ENCODE results near the gene PLET1. TPM values are rescaled to one million over a fixed set of nuclear protein-coding genes. Genes with fewer than 3 reads are reported as not detected.

The PLET1 gene
- total and polyA plus RNA-seq, 4 donors: not detected

DNA sequence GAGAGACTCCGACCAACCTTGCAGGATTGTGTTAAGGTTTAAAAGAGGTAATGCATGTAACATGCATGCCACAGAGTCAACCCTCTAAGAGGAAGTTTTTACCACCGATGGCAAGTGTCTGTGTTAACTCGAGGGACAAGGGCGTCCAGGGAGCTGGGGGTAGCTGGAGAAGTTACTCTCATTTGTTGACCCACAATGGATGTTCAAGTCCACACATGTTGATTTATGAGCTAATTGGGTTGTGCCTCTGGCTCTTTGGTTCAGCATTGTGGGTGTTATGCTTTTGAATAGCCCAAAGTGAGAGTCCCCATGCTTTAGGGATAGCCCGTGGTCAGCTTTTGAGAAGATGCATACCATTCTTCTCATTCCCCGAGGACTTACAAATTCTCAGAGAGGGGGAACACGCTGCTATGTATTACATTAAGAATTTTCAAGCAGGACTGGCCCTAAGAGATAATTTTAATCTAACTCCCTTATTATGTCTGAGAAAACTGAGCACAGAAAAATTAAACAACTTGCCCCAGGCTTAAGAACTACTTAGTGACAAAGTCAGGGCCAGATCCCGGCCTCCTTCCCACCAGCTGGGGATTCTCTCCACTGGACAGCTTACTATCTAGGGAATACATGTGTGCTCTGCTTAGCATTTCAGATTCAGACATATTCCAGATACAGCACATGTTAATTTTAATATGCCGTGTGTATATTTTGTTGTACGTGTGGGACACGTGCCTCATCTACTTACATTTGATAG is 5.2 kb upstream of the PLET1 start:
- Histone ChIP-seq H3K4me1 (ENCODE audit: control insufficient read depth in 4 of 4, insufficient read depth in 4 of 4, low read length in 3 of 4) (peaks cover 0 to 14% (median 7%) of the 10 kb centered on the region in 4 donors), H3K4me3 (ENCODE audit: low read depth in 1 of 3, low read length in 3 of 3) (no peak overlapping the region), H3K36me3 (ENCODE audit: control insufficient read depth in 4 of 4, insufficient read depth in 3 of 4, low read depth in 1 of 4, low read length in 3 of 4) (peaks cover 0 to under 1% (median 0%) of the 10 kb centered on the region in 4 donors), H3K9ac (ENCODE audit: low read depth in 1 of 2, low read length in 2 of 2) (no peak overlapping the region), H3K9me3 (ENCODE audit: control insufficient read depth in 4 of 4, low read length in 3 of 4) (no peaks in the 10 kb centered on the region), H3K27ac (ENCODE audit: low read depth in 1 of 2, low read length in 2 of 2) (no peak overlapping the region), H3K27me3 (ENCODE audit: control insufficient read depth in 4 of 4, insufficient read depth in 4 of 4, low read length in 3 of 4) (no peaks in the 10 kb centered on the region)
- TF ChIP-seq SP1 (IDR thresholded peaks at IDR 0.05) (no peak), RAD21 (IDR thresholded peaks at IDR 0.05) (no peak), ZBTB33 (IDR thresholded peaks at IDR 0.05) (no peak), GABPA (IDR thresholded peaks at IDR 0.05 in 1 of 2, conservative IDR thresholded peaks at IDR 0.05 in 1 of 2) (no peak), HNF4G (IDR thresholded peaks at IDR 0.05) (no peak), YY1 (IDR thresholded peaks at IDR 0.05) (no peak)
- TF ChIP-seq, protein P1, sequence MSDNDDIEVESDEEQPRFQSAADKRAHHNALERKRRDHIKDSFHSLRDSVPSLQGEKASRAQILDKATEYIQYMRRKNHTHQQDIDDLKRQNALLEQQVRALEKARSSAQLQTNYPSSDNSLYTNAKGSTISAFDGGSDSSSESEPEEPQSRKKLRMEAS (IDR thresholded peaks at IDR 0.05): no peak
- TF ChIP-seq, protein P2, sequence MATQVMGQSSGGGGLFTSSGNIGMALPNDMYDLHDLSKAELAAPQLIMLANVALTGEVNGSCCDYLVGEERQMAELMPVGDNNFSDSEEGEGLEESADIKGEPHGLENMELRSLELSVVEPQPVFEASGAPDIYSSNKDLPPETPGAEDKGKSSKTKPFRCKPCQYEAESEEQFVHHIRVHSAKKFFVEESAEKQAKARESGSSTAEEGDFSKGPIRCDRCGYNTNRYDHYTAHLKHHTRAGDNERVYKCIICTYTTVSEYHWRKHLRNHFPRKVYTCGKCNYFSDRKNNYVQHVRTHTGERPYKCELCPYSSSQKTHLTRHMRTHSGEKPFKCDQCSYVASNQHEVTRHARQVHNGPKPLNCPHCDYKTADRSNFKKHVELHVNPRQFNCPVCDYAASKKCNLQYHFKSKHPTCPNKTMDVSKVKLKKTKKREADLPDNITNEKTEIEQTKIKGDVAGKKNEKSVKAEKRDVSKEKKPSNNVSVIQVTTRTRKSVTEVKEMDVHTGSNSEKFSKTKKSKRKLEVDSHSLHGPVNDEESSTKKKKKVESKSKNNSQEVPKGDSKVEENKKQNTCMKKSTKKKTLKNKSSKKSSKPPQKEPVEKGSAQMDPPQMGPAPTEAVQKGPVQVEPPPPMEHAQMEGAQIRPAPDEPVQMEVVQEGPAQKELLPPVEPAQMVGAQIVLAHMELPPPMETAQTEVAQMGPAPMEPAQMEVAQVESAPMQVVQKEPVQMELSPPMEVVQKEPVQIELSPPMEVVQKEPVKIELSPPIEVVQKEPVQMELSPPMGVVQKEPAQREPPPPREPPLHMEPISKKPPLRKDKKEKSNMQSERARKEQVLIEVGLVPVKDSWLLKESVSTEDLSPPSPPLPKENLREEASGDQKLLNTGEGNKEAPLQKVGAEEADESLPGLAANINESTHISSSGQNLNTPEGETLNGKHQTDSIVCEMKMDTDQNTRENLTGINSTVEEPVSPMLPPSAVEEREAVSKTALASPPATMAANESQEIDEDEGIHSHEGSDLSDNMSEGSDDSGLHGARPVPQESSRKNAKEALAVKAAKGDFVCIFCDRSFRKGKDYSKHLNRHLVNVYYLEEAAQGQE (IDR thresholded peaks at IDR 0.05): no peak
- DNase-seq (ENCODE audit: low spot score): no peak
- 78% methylated on average over 11 of the region's 11 CpGs for WGBS

DNA sequence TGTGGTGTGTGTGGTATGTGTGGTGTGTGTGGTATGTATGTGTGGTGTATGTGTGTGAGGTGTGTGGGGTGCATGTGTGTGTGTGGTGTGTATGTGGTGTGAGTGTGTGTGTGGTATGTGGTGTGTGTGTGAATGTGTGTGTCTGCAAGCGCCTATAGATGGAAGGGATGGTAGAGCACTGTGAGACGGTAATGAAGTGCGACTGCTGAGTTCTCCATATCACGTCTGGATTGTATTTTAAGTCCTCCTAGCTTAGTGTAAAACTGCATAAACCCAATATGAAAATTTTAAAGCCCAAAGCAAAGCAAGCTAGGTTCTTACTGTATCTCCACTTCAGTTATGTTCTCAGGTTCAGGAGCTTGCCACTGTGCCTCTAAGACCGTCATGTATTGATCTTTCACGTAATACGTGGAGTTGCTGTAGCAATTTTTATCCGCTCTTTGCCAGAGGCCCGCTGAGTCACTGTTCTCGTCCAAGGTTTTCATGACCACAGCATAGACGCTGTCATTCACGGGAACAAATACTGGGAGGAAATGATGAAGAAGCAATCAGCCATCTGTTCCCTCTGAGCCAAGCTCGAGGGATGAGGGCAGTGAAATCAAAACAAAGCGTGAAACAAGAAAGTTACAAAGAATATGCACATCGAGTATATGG is 5.5 kb downstream of the PLET1 start:
- 71% methylated on average over 15 of the region's 15 CpGs for WGBS
- Histone ChIP-seq H3K27me3 (ENCODE audit: control insufficient read depth in 4 of 4, insufficient read depth in 4 of 4, low read length in 3 of 4) (no peaks in the 10 kb centered on the region), H3K4me1 (ENCODE audit: control insufficient read depth in 4 of 4, insufficient read depth in 4 of 4, low read length in 3 of 4) (no peaks in the 10 kb centered on the region), H3K4me3 (ENCODE audit: low read depth in 1 of 3, low read length in 3 of 3) (no peak overlapping the region), H3K36me3 (ENCODE audit: control insufficient read depth in 4 of 4, insufficient read depth in 3 of 4, low read depth in 1 of 4, low read length in 3 of 4) (no peaks in the 10 kb centered on the region), H3K9ac (ENCODE audit: low read depth in 1 of 2, low read length in 2 of 2) (no peak overlapping the region), H3K27ac (ENCODE audit: low read depth in 1 of 2, low read length in 2 of 2) (no peak overlapping the region), H3K9me3 (ENCODE audit: control insufficient read depth in 4 of 4, low read length in 3 of 4) (no peaks in the 10 kb centered on the region)
- DNase-seq (ENCODE audit: low spot score): no peak
- no peak for TF ChIP-seq ZBTB33 (IDR thresholded peaks at IDR 0.05)
- TF ChIP-seq YY1 (IDR thresholded peaks at IDR 0.05): no peak
- no peak for TF ChIP-seq EGR1 (IDR thresholded peaks at IDR 0.05; ENCODE audit: low read depth in 2 of 2)
- no peak for TF ChIP-seq RAD21 (IDR thresholded peaks at IDR 0.05)
- TF ChIP-seq ATF3 (IDR thresholded peaks at IDR 0.05): no peak
- no peak for TF ChIP-seq FOXA1 (IDR thresholded peaks at IDR 0.05)
- TF ChIP-seq, protein P1 (IDR thresholded peaks at IDR 0.05): no peak
- no peak for TF ChIP-seq HNF4A (conservative IDR thresholded peaks at IDR 0.05)
- TF ChIP-seq FOXA2 (IDR thresholded peaks at IDR 0.05): no peak
- TF ChIP-seq SP1 (IDR thresholded peaks at IDR 0.05): no peak
- TF ChIP-seq, protein P3, sequence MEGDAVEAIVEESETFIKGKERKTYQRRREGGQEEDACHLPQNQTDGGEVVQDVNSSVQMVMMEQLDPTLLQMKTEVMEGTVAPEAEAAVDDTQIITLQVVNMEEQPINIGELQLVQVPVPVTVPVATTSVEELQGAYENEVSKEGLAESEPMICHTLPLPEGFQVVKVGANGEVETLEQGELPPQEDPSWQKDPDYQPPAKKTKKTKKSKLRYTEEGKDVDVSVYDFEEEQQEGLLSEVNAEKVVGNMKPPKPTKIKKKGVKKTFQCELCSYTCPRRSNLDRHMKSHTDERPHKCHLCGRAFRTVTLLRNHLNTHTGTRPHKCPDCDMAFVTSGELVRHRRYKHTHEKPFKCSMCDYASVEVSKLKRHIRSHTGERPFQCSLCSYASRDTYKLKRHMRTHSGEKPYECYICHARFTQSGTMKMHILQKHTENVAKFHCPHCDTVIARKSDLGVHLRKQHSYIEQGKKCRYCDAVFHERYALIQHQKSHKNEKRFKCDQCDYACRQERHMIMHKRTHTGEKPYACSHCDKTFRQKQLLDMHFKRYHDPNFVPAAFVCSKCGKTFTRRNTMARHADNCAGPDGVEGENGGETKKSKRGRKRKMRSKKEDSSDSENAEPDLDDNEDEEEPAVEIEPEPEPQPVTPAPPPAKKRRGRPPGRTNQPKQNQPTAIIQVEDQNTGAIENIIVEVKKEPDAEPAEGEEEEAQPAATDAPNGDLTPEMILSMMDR (IDR thresholded peaks at IDR 0.05; ENCODE audit: low read depth, low read length, missing input control): no peak
- no peak for TF ChIP-seq GABPA (IDR thresholded peaks at IDR 0.05 in 1 of 2, conservative IDR thresholded peaks at IDR 0.05 in 1 of 2)
- TF ChIP-seq, protein P2 (IDR thresholded peaks at IDR 0.05): no peak
